GM19099 (cell line): Measurements from ENCODE around the gene TCTN1.

Source experiments
- POLR2A ChIP-seq: IDR thresholded peaks from 3 replicates; pipeline ENCODE4 v1.6.1; 2011; ENCODE audit warnings: low read depth; ENCODE audit not compliant: insufficient read length; ENCODE audit errors: extremely low read depth

Gene TCTN1

DNA sequence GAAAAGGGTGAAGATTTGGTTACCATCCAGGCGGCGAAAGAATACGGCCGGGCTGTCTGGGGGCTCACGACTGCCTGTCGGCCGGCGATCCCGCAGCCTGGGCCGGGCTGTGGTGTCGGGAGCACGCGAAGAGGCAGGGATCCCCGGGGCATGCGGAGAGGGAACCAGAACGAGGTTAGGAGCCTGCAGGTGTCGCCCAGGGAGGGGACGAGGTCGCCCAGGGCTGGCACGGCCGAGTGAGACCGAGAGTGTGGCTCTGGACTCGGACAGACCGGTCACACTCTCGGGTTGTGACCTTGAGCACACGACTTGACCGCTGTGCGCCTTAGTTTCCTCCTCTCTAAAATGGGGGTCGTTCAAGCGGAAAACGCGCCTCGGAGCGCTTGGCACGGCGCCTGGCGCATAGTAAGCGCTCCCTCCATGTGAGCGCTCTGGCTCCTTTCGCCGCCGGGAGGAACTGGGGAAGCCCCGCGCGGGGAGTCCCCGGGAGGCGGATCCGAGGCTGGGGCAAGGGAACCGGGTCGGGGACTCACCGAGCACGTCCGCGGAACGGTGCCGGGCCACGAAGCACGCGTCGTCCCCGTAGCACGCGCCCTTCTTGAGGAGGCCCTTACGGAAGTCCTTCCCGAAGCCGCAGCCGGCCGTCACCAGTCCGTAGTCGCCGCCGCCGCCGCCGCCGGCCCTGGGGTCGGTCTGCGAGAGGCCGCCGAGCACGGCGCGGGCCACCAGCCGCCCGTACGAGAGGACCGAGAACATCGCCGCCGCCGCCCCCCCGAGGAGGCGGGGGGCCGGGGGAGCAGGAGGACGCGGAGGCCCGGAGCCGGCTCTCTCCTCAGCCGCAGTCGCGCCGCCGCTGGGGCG is 31.4 kb upstream of the TCTN1 start:
- TF ChIP-seq POLR2A, result peak; percentile 32

DNA sequence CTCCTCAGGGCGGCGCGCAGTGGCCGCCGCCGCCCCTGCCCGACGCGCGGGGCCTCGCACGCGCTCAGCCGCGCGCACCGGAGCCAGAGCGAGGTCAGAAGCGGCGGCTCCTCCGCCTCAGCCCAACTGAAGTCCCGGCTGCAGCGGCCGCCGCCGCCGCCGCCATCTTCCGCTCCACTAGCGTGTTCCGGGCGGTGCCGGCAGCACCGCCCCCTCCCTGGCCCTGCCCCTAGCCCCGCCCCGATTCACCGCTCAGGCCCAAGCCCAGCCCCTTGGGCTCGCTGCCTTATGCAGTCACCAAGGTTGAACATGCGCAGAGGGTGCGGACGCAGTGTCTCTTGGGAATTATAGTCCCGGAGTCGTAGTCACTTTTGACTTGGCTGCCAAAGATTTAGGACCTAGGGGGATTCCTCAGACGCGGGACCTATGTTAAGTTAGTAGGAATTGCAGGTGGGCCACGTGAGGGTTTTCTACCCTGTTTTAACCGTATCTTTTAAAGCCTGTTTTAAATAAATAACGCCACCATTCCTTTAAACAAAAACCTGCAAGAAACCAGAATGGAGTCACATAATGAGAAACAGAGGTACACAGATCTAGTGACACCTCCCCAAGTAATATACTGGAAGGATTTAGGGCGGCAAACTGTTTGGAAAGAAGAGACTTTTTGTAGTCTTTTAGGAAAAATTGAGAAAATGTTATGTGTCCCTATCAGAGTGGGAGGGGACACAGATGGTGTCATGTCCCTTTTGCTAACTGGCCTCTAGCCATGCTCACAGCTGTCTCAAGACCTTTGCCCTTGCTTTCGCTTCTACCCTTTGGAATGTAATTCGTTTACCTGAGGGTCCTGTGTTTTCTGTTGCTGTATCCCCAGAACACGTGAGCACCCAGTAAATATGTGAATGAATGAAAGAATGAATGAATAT is 30.5 kb upstream of the TCTN1 start, which contains the start of gene PPTC7:
PPTC7 (minus strand) TSS at position 182 of the 923 bp plus-strand sequence. CDS start 287 bp downstream, outside the sequence.
- peak; percentile 91 for TF ChIP-seq POLR2A

- TF ChIP-seq POLR2A, result no peak
These were observed 28.6 kb upstream of the TCTN1 start for GRCh38 chr12:110585231-110585799.

GRCh38 chr12:110590059-110590458 is 23.9 kb upstream of the TCTN1 start:
- TF ChIP-seq POLR2A, result no peak

DNA sequence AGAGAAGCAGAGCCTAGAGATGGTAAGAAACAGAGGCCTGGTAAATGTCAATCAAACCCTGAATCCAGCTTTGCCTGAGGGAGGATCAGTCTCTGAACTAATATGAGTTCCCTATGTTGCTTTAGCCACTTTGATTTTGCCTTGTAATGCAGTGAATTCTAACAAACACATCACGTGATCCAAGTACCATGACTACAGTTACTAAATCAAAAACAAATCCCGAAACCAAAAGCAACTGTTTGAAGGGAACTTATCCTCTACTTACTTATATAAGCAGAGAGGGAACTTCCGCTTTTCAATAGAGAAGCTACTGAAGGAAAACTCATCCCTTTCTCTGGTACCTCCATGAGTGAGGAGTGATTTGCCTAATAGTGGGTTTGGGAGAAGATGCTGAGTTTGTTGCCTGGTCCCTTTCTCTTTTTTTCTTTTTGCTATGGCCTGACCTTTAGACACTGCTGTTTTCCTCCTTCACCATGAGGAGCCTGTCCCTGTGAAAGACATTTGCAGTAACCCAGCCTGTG is 23.1 kb upstream of the TCTN1 start:
- TF ChIP-seq POLR2A, result peak; percentile 8

DNA sequence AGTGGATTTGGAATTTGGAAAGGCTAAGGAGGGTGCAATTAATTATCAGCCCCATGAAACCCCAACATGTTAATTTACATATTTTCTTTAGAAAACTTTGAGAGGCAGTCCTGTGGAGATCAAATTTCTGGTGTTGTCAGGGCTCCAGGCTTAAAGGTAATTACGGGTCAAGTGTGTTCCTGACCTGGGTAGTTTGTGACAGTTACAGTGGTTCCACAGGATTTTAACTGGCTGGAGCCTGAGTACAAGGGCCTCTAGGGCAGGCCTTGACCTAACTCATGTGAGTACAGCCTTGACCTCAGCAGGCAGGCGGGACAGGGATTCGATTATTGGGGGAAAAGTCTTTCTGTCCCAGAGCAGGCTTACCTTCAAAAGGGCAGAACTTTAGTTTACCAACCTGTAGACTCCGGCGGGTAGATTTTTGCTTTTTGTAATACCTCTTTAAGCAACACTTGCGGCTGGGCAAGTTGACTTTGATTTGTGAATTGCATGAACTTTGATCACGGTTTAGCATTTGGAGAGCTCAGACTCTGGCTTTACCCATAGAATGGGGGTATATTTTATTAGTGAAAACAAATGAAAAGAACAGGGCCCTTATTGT is 22.4 kb upstream of the TCTN1 start:
- TF ChIP-seq POLR2A, result no peak

DNA sequence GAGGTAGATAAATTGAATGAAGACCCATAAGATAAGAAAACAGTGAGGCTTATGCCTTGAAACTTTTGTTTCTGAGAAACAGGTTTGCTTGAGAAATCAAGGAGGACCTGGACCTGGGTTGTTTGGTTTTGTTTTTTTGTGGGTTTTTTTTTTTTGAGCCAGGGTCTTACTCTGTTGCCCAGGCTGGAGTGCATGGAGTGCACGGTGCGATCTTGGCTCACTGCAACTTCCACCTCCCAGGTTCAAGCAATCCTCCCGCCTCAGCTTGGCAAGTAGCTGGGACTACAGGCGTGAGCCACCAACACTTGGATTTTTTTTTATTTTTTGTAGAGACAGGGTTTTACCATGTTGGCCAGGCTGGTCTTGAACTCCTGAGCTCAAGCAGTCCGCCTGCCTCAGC is 21.9 kb upstream of the TCTN1 start:
- TF ChIP-seq POLR2A, result no peak

DNA sequence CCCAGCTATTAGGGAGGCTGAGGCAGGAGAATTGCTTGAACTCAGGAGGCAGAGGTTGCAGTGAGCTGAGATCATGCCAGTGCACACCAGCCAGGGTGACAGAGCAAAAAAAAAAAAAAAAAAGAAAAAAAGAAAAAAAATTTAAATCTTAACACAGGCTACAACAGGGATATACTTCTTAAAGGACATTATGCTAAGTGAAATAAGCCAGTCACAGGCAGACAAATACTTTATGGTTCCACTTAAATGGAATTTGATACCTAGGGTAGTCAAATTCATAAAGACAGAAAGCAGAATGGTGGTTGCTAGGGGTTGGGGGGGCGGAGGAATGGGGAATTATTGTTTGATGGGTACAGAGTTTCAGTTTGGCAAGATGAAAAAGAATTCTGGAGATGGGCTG is 16.0 kb upstream of the TCTN1 start:
- no peak for TF ChIP-seq POLR2A

DNA sequence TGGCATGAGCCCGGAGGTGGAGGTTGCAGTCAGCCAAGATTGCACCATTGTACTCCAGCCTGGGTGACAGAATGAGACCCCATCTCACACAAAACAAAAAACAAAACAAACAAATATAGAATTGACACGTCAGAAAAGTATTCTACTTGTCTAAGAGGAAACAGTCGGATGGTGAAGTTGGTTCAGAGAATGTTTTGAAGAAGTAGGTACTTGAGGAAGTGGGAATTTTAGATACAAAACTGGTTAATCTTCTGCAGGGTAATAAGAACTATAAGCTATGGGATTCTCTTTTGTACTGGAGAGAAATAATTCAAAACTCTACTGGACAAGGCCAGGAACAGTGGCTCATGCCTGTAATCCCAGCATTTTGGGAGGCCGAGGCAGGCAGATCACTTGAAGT is 14.6 kb upstream of the TCTN1 start:
- no peak for TF ChIP-seq POLR2A

GRCh38 chr12:110600254-110600653 is 13.7 kb upstream of the TCTN1 start:
- TF ChIP-seq POLR2A, result no peak

GRCh38 chr12:110606253-110606611 is 7.7 kb upstream of the TCTN1 start:
- TF ChIP-seq POLR2A, result no peak

GRCh38 chr12:110613071-110613770 is 708 bp upstream of the TCTN1 start:
- TF ChIP-seq POLR2A, result no peak

DNA sequence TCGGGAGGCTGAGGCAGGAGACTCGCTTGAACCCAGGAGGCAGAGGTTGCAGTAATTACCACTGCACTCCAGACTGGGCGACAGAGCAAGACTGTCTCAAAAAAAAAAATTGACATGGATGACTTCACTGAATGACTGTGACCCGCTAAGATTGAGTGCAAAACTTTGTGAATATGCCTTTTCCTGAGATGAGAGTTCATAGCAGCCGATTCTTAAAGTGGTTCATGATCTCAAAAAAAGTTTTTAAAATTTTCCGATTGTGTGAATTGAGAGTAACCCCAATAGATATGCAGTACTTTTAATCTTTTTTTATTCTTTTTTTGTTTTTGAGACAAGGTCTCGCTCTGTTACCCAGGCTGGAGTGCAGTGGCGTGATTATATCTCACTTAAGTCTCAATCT is 1.2 kb downstream of the TCTN1 start:
- no peak for TF ChIP-seq POLR2A

DNA sequence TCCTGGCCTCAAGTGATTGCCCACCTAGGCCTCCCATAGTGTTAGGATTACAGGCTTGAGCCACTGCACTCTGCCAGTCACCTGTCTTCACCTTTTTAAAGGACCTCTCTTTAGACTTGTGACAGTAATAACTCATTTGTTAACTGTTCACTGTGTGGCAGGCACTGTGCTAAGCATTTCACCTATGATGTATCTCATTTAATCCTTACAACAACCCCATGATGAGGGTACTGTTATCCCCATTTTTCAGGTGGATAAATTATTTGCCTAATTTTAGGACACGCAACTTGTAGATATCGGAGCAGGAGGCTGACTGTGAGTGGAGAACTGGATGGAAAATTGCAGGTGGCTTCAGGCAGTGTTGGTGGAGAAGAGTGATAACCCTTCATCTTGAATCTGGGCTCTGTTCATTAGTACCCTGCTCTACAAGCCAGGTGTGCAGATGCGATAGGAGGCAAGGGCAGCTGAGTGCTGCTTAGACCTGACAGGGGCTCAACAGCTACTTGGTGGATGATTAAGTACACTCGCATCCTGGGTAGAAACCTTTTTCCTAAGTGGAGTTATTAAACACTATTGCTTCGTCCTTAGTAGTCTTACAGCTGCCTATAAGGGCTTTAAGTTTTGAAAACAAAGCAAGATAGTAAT is 2.7 kb downstream of the TCTN1 start:
- no peak for TF ChIP-seq POLR2A
